GM19025 (cell line): ENCODE data around the gene ABCA3.

Experiments
- ATAC-seq: cut with Tn5 transposase; IDR thresholded peaks from one replicate; pipeline ENCODE4 v1.9.1; 2021; ENCODE audit warnings: mild to moderate bottlenecking, low read depth, moderate library complexity; ENCODE audit not compliant: unreplicated experiment

ABCA3 gene

DNA sequence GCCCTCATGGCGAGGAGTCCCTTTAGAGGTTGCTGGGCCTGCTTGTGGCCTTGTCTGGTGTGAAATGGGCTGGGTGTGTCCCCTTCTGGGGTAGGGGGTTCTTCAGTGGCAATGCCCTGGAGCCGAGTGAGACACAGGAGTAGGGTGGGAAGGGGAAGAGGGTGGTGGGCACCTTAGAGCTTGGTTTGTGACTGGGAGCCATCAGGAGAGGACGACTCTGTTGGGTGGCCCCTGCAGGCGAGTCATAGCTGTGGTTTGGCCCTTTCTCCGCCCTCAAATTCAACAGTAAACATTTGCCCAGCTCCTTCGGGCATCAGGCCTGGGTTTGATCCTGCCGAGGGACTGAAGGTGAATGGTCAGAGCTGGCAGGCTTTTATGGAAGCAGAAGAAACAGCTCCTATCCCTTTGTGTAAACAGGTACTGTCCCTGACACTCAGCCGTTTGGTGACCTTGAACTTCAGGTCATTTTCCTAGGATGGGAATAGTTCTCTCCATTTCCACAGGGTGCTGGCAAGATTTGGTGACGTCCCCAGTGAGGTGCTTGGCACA lies 114.2 kb downstream of the ABCA3 start:
- no peak for ATAC-seq
